K562 (cell line): ENCODE measurements around the gene THEM4. TPM values are rescaled to one million over a fixed set of nuclear protein-coding genes. Genes with fewer than 3 reads are reported as not detected.
A peak's percentile ranks its signal among the peaks of the same experiment; 100 is the strongest.

Source experiments
- ATAC-seq: fragments of 200-7000 bp; cut with Tn5 transposase; 3 replicates; pipeline ENCODE4 v1.9.1; 2020; ENCODE audit warnings: moderate library complexity
- BruUV-seq: library from RNA; stranded (reverse); fragments of 400-500 nt; replicated peaks from 2 replicates; lab custom pipeline; 2021; lab: Mats Ljungman, UMichigan
- CTCF ChIA-PET: fragments of 300-600 bp; formaldehyde crosslinking; extraction: SDS; loops from one replicate; lab custom pipeline; 2021; ENCODE audit warnings: low intra/inter-chr PET ratio; lab: Yijun Ruan, JAX
- POLR2A ChIA-PET: fragments of 300-600, 350-650 bp; sonication (Branson Sonifier 250); formaldehyde crosslinking; extraction: SDS; loops from one replicate; lab custom pipeline; 2021; ENCODE audit warnings: antibody characterized with exemption, inconsistent platforms; lab: Yijun Ruan, JAX
- DNase-seq, 4 experiments: peaks; one replicate each; pipeline versions ENCODE4 v3.0.0 to v3.0.0-alpha.2; 2011 to 2018; ENCODE audit warnings: low spot score in 3 of 4, mixed read lengths in 3 of 4; ENCODE audit errors: extremely low read depth in 1 of 4
- FAIRE-seq: peaks from 2 replicates; lab custom pipeline; 2011; peaks lifted over from hg19 to GRCh38; lab: Jason Lieb, UNC
- H2AFZ ChIP-seq: 2 replicates; pipeline ENCODE4 v1.6.0; 2011; ENCODE audit warnings: low read depth, low read length, control low read depth, inconsistent platforms
- H3K27ac ChIP-seq: fragments of 200-600 bp; 3 replicates; pipeline ENCODE4 v1.8.0; 2011; ENCODE audit warnings: low read depth, mild to moderate bottlenecking, control low read depth, inconsistent platforms, low read length, moderate library complexity, mixed read lengths; ENCODE audit errors: extremely low read depth
- H3K27me3 ChIP-seq, 2 experiments: fragments of 300-600 bp in 1 of 2; 2 replicates in 1 of 2; 3 replicates in 1 of 2; pipeline versions ENCODE4 v1.6.0 to v1.8.0; 2011; ENCODE audit warnings: inconsistent platforms in 2 of 2, low read length in 2 of 2, mild to moderate bottlenecking in 1 of 2, mixed read lengths in 1 of 2, moderate library complexity in 1 of 2; ENCODE audit not compliant: control insufficient read depth in 2 of 2, insufficient read depth in 2 of 2
- H3K36me3 ChIP-seq: fragments of 300-600 bp; 3 replicates; pipeline ENCODE4 v1.8.0; 2011; ENCODE audit warnings: mild to moderate bottlenecking, low read length, inconsistent platforms; ENCODE audit not compliant: control insufficient read depth, insufficient read depth
- H3K4me1 ChIP-seq, 2 experiments: fragments of 200-600 bp in 1 of 2; replicated peaks in 1 of 2; 2 replicates in 1 of 2; 3 replicates in 1 of 2; pipeline versions ENCODE4 v1.5.1 to v1.8.0; 2011; ENCODE audit warnings: inconsistent platforms in 2 of 2, low read length in 2 of 2, mild to moderate bottlenecking in 1 of 2, mixed read lengths in 1 of 2, moderate library complexity in 1 of 2; ENCODE audit not compliant: control insufficient read depth in 2 of 2, insufficient read depth in 2 of 2
- H3K4me2 ChIP-seq: 2 replicates; pipeline ENCODE4 v1.6.1; 2011; ENCODE audit warnings: low read length, control low read depth, inconsistent platforms, mixed read lengths; ENCODE audit not compliant: insufficient read depth
- H3K4me3 ChIP-seq: fragments of 200-600 bp; sonication (generic), shearing (Covaris generic); 2 replicates; pipeline ENCODE4 v1.5.1; 2016; ENCODE audit warnings: control low read depth, inconsistent platforms
- H3K79me2 ChIP-seq: fragments of 200-600 bp; 3 replicates; pipeline ENCODE4 v1.8.0; 2011; ENCODE audit warnings: low read length, inconsistent platforms; ENCODE audit not compliant: control insufficient read depth, insufficient read depth
- H3K9ac ChIP-seq, 2 experiments: 2 replicates each; pipeline versions ENCODE4 v1.6.0 to v1.6.1; 2011; ENCODE audit warnings: low read depth in 2 of 2, low read length in 2 of 2, control low read depth in 1 of 2, inconsistent platforms in 1 of 2, mild to moderate bottlenecking in 1 of 2, mixed read lengths in 1 of 2; ENCODE audit not compliant: insufficient read depth in 1 of 2
- H3K9me1 ChIP-seq: one replicate; pipeline ENCODE4 v1.6.0; 2011; ENCODE audit warnings: inconsistent platforms, mild to moderate bottlenecking, low read length, moderate library complexity; ENCODE audit not compliant: control insufficient read depth, insufficient read depth
- H3K9me3 ChIP-seq: replicated peaks from 2 replicates; pipeline ENCODE4 v1.5.1; 2011; ENCODE audit warnings: low read depth, low read length, inconsistent platforms; ENCODE audit not compliant: control insufficient read depth, insufficient read depth
- H4K20me1 ChIP-seq: replicated peaks from 2 replicates; pipeline ENCODE4 v1.6.1; 2011; ENCODE audit warnings: low read length, inconsistent platforms, mixed read lengths; ENCODE audit not compliant: control insufficient read depth, insufficient read depth
- WGBS: fragments of 100-300 bp; shearing (Covaris generic); methylation state at CpG from one replicate; pipeline ENCODE4 v1.1.6; 2016; ENCODE audit warnings: low coverage, mixed read lengths; ENCODE audit not compliant: insufficient coverage; ENCODE audit errors: missing lambda C conversion rate; 5-methylcytosine and 5-hydroxymethylcytosine counted together
- in situ Hi-C: fragments of 300-500 bp; cut with MboI; formaldehyde crosslinking; loops from 4 replicates; pipeline ENCODE4 v1.15.0; 2018; ENCODE audit warnings: inconsistent platforms, mixed read lengths
- intact Hi-C: fragments of 100-400 bp; cut with micrococcal nuclease; formaldehyde crosslinking; loops from 2 replicates; pipeline ENCODE4 v1.14.2; 2022
- polyA plus RNA-seq, 8 experiments: library from polyadenylated mRNA; depleted of rRNA in 4 of 8; stranded (reverse) in 5 of 8; unstranded in 3 of 8; fragments of >200 nt; fragmentation: Nextera tagmentation in 2 of 8; fragmentation: Illumina TruSeq in 1 of 8; extraction: Ambion mirVana in 2 of 8; extraction: Trizol in 1 of 8; gene quantifications; 2 replicates each; pipeline versions ENCODE4 v1.2.1 to v1.2.3, GENCODE V29; 2011 to 2014; ENCODE audit warnings: inconsistent platforms in 1 of 8, missing spikeins in 1 of 8
- total RNA-seq, 7 experiments: library from RNA; depleted of rRNA in 6 of 7; stranded (reverse); fragments of >200 nt in 6 of 7; fragmentation: Illumina TruSeq in 2 of 7; extraction: Trizol in 2 of 7; gene quantifications; 2 replicates each; pipeline versions ENCODE4 v1.2.1 to v1.2.3, GENCODE V29; 2011 to 2021; ENCODE audit warnings: low replicate concordance in 1 of 7
- TF ChIP-seq, protein P1 (sequence below): fragments of 450-650 bp; formaldehyde crosslinking; IDR thresholded peaks from 2 replicates; pipeline ENCODE4 v1.4.0; 2022; ENCODE audit warnings: mild to moderate bottlenecking, moderate library complexity
- TF ChIP-seq, protein P2 (sequence below), 2 experiments: fragments of 450-650 bp in 1 of 2; sonication (generic) in 1 of 2; formaldehyde crosslinking in 1 of 2; IDR thresholded peaks; 2 replicates each; pipeline versions ENCODE4 v1.7.1 to v1.9.0; 2016 to 2022; ENCODE audit warnings: inconsistent platforms in 1 of 2, mild to moderate bottlenecking in 1 of 2, missing genetic modification reagents in 1 of 2

The THEM4 gene
- total and polyA plus RNA-seq, 9 of the 15 experiments (the other 6 are each of a cell fraction or from before 2014, with no cell fraction given): 8.6 to 71.9 (median 35.3) TPM

DNA sequence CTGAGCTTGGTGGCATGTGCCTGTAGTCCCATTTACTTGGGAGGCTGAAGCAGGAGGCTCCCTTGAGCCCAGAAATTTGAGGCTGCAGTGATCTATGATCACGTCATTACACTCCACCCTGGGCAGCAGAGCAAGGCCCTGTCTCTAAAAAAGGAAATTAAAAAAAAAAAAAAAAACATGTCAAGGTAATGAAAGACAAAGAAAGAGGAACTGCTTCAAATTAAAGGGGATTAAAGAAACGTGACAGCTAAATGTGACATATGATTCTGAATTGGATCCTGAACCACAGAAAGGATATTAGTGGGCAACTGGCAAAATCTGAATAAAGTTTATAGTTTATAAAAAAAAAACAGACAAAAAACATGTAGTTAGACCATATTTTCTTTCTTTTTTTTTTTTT, 65.9 kb downstream of the THEM4 start:
- Histone ChIP-seq H3K9me3 (no peaks in the 10 kb centered on the region), H3K27me3 (peaks cover 7 to 25% of the 10 kb centered on the region in 2 experiments; a peak in 4 of 5 replicates), H3K4me3 (no peak overlapping the region), H3K36me3 (no peaks in the 10 kb centered on the region), H3K9me1 (peaks cover 4% of the 10 kb centered on the region), H3K79me2 (no peaks in the 10 kb centered on the region), H4K20me1 (no peaks in the 10 kb centered on the region), H3K4me1 (peaks cover 9 to 14% of the 10 kb centered on the region in 2 experiments; a peak in 4 of 5 replicates), H3K9ac (no peak overlapping the region), H3K4me2 (no peak overlapping the region), H3K27ac (no peak overlapping the region), H2AFZ (no peak overlapping the region)
- WGBS: 15% methylated on average over 2 of the region's 2 CpGs
- CTCF ChIA-PET: no interaction called here
- ATAC-seq: no peak
- FAIRE-seq: no peak
- intact Hi-C loops: no loop called here
- in situ Hi-C loops: no loop called here
- TF ChIP-seq, protein P1, sequence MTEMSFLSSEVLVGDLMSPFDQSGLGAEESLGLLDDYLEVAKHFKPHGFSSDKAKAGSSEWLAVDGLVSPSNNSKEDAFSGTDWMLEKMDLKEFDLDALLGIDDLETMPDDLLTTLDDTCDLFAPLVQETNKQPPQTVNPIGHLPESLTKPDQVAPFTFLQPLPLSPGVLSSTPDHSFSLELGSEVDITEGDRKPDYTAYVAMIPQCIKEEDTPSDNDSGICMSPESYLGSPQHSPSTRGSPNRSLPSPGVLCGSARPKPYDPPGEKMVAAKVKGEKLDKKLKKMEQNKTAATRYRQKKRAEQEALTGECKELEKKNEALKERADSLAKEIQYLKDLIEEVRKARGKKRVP (CRISPR knock-in tag): no peak
- TF ChIP-seq, protein P2, sequence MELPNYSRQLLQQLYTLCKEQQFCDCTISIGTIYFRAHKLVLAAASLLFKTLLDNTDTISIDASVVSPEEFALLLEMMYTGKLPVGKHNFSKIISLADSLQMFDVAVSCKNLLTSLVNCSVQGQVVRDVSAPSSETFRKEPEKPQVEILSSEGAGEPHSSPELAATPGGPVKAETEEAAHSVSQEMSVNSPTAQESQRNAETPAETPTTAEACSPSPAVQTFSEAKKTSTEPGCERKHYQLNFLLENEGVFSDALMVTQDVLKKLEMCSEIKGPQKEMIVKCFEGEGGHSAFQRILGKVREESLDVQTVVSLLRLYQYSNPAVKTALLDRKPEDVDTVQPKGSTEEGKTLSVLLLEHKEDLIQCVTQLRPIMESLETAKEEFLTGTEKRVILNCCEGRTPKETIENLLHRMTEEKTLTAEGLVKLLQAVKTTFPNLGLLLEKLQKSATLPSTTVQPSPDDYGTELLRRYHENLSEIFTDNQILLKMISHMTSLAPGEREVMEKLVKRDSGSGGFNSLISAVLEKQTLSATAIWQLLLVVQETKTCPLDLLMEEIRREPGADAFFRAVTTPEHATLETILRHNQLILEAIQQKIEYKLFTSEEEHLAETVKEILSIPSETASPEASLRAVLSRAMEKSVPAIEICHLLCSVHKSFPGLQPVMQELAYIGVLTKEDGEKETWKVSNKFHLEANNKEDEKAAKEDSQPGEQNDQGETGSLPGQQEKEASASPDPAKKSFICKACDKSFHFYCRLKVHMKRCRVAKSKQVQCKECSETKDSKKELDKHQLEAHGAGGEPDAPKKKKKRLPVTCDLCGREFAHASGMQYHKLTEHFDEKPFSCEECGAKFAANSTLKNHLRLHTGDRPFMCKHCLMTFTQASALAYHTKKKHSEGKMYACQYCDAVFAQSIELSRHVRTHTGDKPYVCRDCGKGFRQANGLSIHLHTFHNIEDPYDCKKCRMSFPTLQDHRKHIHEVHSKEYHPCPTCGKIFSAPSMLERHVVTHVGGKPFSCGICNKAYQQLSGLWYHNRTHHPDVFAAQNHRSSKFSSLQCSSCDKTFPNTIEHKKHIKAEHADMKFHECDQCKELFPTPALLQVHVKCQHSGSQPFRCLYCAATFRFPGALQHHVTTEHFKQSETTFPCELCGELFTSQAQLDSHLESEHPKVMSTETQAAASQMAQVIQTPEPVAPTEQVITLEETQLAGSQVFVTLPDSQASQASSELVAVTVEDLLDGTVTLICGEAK (IDR thresholded peaks at IDR 0.05): peak; percentile 28; the same call in 1 of the 2 replicates
- TF ChIP-seq, protein P2 (CRISPR knock-in tag; IDR thresholded peaks at IDR 0.05): no peak
- no TSS peak for BruUV-seq
- no peak for DNase-seq
- POLR2A ChIA-PET: interaction anchor here (0.5 kb wide), 2 partner anchors 350 to 1060 kb away, joined by 4 read pairs; no protein-coding TSS in a partner anchor
